Measurements from ENCODE around the gene GPATCH11. TPM values are rescaled to one million over a fixed set of nuclear protein-coding genes. Genes with fewer than 3 reads are reported as not detected.
A peak's percentile ranks its signal among the peaks of the same experiment; 100 is the strongest.

Gene GPATCH11
- 4.3 TPM for polyA plus RNA-seq (2012; ENCODE audit: insufficient read length, low read depth)

DNA sequence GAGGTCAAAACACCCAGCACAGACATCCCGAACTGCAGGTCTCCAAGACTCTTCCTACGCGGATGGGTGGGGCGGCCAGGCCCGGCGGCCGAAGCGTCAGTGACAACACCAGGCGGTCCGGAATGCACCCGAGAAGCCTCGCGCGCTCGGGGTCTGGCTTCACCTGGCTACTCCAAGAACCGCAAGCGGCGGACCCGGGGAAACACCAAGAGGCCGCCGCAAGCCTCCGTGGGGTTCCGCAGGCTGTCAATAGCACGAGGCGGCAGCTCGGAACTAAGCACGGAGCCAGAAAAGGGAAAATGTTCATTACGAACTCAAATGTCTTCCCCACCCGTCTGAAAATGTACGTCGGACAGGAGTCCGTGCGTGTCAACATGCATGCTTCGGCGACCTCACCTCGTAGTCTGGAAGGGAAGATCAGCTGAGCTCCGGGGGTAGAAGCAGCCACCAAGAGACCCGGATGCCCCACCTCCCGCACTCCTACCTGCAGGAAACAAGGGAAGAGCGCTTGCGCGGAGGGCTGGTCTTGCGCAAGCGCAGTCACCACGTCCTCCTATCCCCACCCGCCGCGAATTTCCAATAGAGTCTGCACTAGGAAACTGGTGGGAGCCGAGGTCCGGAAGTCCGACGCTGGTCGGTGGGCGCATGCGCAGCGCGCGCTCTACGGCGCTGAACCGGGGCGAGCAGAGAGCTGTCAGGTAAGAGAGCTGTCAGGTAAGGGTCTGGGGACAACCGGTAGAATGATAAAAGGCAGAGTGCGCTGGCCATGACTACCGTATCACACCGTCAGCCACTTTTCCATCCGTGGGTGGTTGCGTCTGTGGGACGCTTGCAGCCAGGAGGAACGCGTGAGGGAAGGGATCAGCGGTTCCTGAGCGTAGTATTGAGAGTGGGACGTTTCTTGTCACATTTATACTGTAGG lies at the start of gene GPATCH11, which contains the start of gene HEATR5B:
Gene GPATCH11, plus strand, starts transcription at position 646 of the 922 bp plus-strand sequence. CDS start 3,864 bp downstream, outside the sequence.
Gene HEATR5B, minus strand, starts transcription at position 500 of the 922 bp plus-strand sequence. CDS start 958 bp downstream, outside the sequence.
- no peak for TF ChIP-seq FOXP2 (optimal IDR thresholded peaks at IDR 0.05; ENCODE audit: borderline replicate concordance, extremely low read depth, extremely low read length, insufficient read depth)
- peak; percentile 97; the same call in 1 of the 2 replicates for TF ChIP-seq SIN3A (IDR thresholded peaks at IDR 0.05; ENCODE audit: borderline replicate concordance, insufficient read depth, low read length)
- TF ChIP-seq POLR2AphosphoS5 (IDR thresholded peaks at IDR 0.05; ENCODE audit: low read depth, low read length): peak; percentile 86

DNA sequence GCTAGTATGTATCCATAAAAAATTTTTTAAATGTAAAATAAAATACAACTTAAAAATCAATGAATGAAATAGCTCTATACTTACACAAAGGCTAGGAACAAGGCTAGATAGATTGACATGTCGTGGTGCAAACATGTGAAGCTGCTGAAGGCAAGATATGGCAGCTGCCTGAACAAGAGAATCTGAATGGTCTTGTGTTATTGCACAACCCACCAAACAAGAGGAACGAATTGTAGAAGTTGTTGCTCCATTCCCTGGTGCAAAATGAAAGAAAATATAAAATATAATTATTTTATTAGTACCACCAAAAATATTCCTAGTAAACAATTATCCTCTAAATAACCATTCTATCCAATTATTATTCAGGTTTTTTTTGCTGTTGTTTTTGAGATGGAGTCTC lies 46.5 kb upstream of the GPATCH11 start:
- TF ChIP-seq TAF1 (IDR thresholded peaks at IDR 0.05; ENCODE audit: borderline replicate concordance, insufficient read depth, low read length): no peak
- no peak for TF ChIP-seq SIN3A (IDR thresholded peaks at IDR 0.05; ENCODE audit: borderline replicate concordance, insufficient read depth, low read length)
- TF ChIP-seq POLR2AphosphoS5 (IDR thresholded peaks at IDR 0.05; ENCODE audit: low read depth, low read length): no peak
- TF ChIP-seq FOXP2 (optimal IDR thresholded peaks at IDR 0.05; ENCODE audit: borderline replicate concordance, extremely low read depth, extremely low read length, insufficient read depth): no peak
- TF ChIP-seq REST (IDR thresholded peaks at IDR 0.05; ENCODE audit: insufficient read depth in 1 of 2, low read depth in 2 of 2, low read length in 2 of 2): no peak

DNA sequence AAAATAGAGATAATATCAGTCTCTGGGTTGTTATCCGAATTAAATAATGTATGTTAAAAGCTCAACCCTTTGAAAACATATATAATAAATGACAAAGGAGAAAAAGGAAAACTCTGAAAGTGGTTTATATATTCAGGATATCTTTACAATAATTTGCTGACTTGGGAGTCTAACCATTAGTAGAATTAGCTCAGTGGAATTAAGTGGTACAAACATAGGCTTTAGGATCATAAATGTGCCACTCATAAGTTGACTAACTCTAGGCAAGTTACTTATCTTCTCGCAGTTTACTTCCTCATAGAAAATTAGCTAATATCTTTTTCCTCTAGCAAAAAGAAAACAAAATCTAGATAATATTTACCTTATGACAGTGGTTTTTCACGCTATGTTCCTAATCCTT lies 44.7 kb upstream of the GPATCH11 start:
- TF ChIP-seq SIN3A (IDR thresholded peaks at IDR 0.05; ENCODE audit: borderline replicate concordance, insufficient read depth, low read length) (no peak), POLR2AphosphoS5 (IDR thresholded peaks at IDR 0.05; ENCODE audit: low read depth, low read length) (no peak), REST (IDR thresholded peaks at IDR 0.05; ENCODE audit: insufficient read depth in 1 of 2, low read depth in 2 of 2, low read length in 2 of 2) (no peak)

DNA sequence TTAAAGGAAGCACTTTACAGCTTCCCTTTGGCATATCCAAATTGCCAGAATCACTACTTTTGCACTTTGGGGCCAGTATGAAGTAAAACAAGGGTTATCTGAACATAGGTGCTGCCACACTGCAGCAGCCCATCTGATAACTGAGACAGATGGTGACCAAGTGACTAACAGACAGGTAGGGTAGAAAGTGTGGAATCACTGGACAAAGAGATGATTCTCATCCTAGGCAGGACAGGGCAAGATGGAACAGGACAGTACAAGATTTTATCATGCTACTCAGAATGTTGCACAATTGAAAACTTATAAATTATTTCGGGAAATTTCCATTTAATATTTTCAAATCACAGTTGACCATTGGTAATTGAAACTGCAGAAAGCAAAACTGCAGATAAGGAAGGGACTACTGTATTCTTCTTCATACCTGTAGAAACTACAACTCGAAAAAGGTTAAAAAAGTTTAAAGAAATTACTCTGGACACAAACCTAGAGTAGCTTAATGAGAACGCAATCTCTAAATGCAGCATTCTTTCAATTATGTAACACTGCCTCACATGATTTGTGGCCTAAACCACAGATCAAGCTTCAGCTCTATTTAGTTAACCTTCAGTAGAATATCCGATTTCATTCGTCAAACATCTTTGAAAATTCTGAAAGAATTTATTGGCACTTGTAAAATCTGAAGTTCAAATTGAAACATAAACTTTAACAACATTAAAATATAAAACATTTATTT lies 31.6 kb upstream of the GPATCH11 start:
- TF ChIP-seq POLR2AphosphoS5 (IDR thresholded peaks at IDR 0.05; ENCODE audit: low read depth, low read length) (no peak), FOXP2 (optimal IDR thresholded peaks at IDR 0.05; ENCODE audit: borderline replicate concordance, extremely low read depth, extremely low read length, insufficient read depth) (no peak), REST (IDR thresholded peaks at IDR 0.05; ENCODE audit: insufficient read depth in 1 of 2, low read depth in 2 of 2, low read length in 2 of 2) (no peak), SIN3A (IDR thresholded peaks at IDR 0.05; ENCODE audit: borderline replicate concordance, insufficient read depth, low read length) (no peak), TAF1 (IDR thresholded peaks at IDR 0.05; ENCODE audit: borderline replicate concordance, insufficient read depth, low read length) (no peak)

DNA sequence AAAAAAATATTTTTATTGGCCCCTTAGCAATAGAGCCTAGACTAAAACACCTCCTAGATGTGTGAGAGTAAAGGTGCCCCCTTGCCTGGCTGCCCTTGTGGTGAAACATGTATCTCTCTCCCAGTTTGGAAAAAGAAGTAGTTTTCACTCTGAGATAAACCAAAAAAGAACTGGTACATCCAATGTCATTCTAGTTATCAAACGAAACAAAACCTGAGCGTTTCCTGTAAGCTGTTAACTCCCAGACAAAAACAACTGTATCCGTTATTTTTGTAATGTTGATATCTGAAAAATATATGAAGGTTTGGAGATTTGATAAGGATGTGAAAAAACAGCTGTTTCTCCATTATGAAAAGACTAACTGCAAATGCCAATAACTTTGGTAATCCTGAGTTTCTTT lies 24.5 kb upstream of the GPATCH11 start:
- TF ChIP-seq SIN3A (IDR thresholded peaks at IDR 0.05; ENCODE audit: borderline replicate concordance, insufficient read depth, low read length) (no peak), TAF1 (IDR thresholded peaks at IDR 0.05; ENCODE audit: borderline replicate concordance, insufficient read depth, low read length) (no peak), POLR2AphosphoS5 (IDR thresholded peaks at IDR 0.05; ENCODE audit: low read depth, low read length) (no peak), REST (IDR thresholded peaks at IDR 0.05; ENCODE audit: insufficient read depth in 1 of 2, low read depth in 2 of 2, low read length in 2 of 2) (no peak), FOXP2 (optimal IDR thresholded peaks at IDR 0.05; ENCODE audit: borderline replicate concordance, extremely low read depth, extremely low read length, insufficient read depth) (no peak)
